ENCODE data around the gene EBLN2. TPM values are rescaled to one million over a fixed set of nuclear protein-coding genes. Genes with fewer than 3 reads are reported as not detected.
"Not testable (repeated sequence)": the region's sequence is repeated elsewhere in the genome, so short reads cannot be mapped to it uniquely, and the experiment has no call there.

EBLN2 gene
- polyA plus RNA-seq, 4 donors = 2.1 to 4.3 (median 3.3) TPM

- DNase-seq (ENCODE audit: low read depth in 4 of 4, low spot score in 3 of 4) = no peak
Measured at GRCh38 chr3:73056845-73057150, 4.7 kb upstream of the EBLN2 start.

DNA sequence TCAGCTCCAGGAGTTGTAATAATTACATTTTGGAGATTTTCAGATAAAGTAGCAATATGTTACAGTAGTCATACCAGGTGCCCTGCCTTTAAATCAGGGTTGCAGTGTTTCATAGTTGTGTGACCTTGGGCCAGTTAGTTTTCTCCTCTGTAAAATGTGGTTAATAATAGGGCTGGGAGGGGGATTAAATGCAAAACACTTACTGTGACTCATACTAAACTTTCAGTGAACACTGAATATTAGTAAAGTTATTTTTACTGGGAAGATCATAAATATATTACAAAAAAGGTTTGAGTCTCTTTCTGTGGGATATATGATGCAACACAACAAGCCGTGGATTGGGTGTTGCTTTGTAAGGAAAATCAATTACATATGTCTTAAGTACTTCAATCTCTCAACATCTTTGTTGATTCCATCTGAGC is 1.1 kb upstream of the EBLN2 start:
- DNase-seq (ENCODE audit: low read depth in 4 of 4, low spot score in 3 of 4) = no peak

GRCh38 chr3:73066243-73066642 is 4.8 kb downstream of the EBLN2 start:
- not testable (repeated sequence) for DNase-seq (ENCODE audit: low read depth in 4 of 4, low spot score in 3 of 4)

DNA sequence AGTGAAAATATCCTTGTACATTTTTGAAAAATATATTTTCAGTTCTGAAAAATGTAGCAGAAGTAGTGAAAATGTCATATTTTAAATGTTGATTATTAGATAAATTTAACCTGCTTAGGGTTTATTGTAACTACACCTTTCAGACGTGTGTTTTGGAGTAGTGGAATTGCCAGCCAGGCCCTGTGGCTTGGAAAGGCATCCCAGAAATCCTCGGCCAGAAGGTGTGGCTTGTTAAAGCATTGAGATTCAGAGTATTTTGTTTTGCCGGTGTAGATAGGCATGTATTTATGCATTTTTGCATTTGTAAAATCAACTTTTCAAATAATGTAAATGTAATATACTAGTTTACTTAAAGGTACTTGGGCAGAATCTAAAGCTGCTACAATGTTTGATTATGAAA is 7.0 kb downstream of the EBLN2 start:
- DNase-seq (ENCODE audit: low read depth in 4 of 4, low spot score in 3 of 4) = no peak

DNA sequence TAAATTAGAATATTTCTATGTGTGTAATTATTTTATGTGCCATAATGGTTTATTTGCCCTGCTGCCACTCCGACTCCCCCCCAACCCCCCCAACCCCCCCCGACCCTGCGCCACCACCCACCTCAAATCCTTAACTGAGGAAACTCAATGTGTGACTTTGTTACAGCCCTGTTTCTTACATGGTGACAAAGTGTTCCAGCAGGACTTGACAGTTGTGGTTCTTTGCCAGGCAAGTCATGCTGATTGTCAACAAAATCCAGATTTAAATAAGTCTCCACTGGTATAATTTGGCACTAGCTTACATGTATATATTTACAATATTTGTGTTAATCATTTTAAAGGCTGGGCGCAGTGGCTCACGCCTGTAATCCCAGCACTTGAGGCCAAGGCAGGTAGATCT is 7.7 kb downstream of the EBLN2 start:
- DNase-seq (ENCODE audit: low read depth in 4 of 4, low spot score in 3 of 4) = no peak

DNA sequence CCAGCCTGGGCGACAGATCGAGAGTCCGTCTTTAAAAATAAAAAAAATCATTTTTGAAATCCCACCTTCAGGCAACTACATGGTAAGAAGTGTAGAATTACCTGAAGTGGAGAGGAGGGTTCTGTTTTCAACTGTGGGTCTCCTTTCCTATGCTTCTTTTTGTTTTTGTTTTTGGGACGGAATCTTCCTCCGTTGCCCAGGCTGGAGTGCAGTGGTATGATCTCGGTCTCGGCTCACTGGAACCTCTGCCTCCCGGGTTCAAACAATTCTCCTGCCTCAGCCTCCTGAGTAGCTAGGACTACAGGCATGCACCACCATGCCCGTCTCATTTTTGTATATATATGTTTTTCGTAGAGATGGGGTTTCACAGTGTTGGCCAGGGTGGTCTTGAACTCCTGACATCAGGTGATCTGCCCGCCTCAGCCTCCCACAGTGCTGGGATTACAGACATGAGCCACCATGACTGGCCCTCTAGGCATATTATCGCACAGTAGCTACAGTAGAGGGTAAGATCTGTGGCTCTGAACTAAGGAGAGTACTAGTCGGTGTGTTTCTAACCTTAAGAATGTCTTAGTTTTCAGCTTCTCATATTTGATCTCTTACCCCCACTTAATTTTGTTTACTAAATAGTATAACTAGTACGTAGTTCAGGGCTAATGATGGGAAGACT is 8.5 kb downstream of the EBLN2 start:
- DNase-seq (ENCODE audit: low read depth in 4 of 4, low spot score in 3 of 4) = no peak

DNA sequence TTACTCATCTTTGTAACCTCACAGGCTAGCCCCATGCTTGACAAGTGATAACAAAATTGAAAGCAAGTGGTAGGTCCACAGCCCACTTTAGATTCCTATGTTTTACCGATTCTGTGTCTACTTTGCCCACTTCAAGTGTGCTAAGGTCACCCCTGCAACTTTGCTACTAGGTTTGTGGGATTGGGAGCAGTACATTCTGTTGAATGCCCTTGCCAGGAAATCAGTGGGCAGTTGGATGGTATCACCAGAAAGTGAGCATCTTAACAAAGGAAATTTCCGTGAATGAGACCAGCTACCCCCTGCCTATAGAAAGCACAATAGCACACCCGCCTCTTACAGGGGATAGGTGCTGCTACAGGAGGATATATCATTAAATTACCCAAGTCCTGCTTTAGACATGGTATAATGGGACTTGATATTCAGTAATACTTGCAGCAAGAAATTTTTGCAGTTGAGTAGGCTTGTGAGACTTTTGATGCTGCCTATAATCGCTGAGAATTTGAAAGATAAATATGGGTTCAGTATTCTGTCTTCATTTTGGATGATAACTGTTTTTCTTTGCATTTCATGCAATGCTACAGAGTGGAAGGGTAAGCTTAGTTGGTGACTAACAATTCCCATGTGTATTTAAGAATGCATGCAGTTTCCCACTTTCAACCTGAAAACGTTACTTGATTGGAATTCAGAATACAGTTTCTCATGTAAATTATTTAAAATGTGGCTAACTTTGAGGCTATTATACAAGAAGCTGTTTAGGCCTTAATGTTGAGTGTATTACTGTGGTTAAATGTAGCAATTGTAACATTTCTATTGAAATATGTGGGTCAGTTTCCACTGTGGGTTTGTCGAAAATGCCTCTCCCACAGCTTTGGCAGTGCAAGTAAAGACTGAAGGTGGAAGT is 9.5 kb downstream of the EBLN2 start:
- no peak for DNase-seq (ENCODE audit: low read depth in 4 of 4, low spot score in 3 of 4)

DNA sequence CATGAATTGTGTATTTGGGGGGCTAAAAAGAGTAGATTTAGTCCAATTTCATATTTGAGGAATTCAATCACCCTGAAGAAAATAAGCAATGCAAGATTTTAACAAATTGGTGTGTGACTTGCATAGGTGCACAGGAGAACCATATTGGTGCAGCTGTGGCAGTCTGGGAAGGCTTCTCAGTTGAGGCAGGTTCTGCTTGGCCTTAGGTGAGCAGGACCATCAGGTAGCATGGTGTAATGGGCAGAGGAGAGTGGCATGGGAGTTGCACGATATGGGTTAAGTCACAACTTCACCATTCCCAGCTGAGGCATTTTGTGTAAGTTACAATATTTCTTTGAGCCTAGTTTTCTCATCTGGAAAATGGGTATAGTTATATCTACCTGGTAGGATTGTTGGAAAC is 10.5 kb downstream of the EBLN2 start:
- no peak for DNase-seq (ENCODE audit: low read depth in 4 of 4, low spot score in 3 of 4)

- no peak for DNase-seq (ENCODE audit: low read depth in 4 of 4, low spot score in 3 of 4)
Measured at GRCh38 chr3:73072634-73073033, 11.2 kb downstream of the EBLN2 start.

DNA sequence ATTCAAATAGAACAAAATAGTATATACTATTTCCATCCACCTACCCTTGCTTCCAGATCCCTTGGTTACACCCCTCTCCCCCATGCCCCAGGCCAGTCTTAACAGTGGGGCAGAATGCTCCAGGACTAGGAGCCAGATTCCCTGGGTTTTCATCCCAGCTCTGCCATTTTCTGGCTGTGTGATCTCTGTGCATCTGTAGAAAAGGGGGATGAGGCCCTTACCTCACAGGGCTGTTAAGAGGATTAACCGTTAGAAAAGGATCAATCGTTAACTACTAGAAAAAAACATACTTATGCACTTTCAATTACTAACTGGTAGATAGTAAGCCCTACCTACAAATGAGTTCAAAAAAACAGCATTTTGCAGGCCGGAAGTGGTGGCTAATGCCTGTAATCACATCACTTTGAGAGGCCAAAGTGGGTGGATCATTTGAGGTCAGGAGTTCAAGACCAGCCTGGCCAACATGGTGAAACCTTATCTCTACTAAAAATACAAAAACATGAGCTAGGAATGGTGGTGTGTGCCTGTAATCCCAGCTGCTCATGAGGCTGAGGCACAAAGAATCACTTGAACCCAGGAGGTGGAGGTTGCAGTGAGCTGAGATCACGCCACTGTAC is 11.7 kb downstream of the EBLN2 start:
- DNase-seq (ENCODE audit: low read depth in 4 of 4, low spot score in 3 of 4) = no peak

- DNase-seq (ENCODE audit: low read depth in 4 of 4, low spot score in 3 of 4) = no peak
Measured at GRCh38 chr3:73074781-73075180, 13.3 kb downstream of the EBLN2 start.

- DNase-seq (ENCODE audit: low read depth in 4 of 4, low spot score in 3 of 4) = no peak
Measured at GRCh38 chr3:73080216-73080966, 18.9 kb downstream of the EBLN2 start.

GRCh38 chr3:73081140-73081539 is 19.7 kb downstream of the EBLN2 start:
- DNase-seq (ENCODE audit: low read depth in 4 of 4, low spot score in 3 of 4) = no peak

DNA sequence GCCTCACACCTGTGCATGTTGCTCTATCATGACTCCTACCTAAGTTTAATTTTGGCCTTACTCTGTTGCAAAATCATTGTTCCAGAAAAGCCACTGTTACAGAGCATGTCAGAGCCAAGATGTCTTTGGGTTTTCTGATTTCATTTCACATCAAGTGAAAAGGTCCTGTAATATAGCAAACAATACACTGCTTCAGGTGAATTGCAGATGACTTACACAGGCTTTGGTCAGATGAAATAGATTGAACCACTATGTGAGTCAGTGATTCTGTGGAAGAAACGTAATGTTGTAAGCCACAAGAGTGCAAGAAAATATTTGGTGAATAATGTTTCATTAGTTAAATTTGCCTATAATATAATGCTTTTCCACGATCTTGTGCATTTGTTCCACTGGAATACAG is 22.7 kb downstream of the EBLN2 start:
- no peak for DNase-seq (ENCODE audit: low read depth in 4 of 4, low spot score in 3 of 4)

GRCh38 chr3:73086071-73086494 is 24.6 kb downstream of the EBLN2 start:
- peak in 2 of 4 donors; percentile 22 to 33 for DNase-seq (ENCODE audit: low read depth in 4 of 4, low spot score in 3 of 4)

GRCh38 chr3:73094129-73094528 is 32.7 kb downstream of the EBLN2 start:
- no peak for DNase-seq (ENCODE audit: low read depth in 4 of 4, low spot score in 3 of 4)

GRCh38 chr3:73094951-73095350 is 33.5 kb downstream of the EBLN2 start:
- DNase-seq (ENCODE audit: low read depth in 4 of 4, low spot score in 3 of 4) = no peak

DNA sequence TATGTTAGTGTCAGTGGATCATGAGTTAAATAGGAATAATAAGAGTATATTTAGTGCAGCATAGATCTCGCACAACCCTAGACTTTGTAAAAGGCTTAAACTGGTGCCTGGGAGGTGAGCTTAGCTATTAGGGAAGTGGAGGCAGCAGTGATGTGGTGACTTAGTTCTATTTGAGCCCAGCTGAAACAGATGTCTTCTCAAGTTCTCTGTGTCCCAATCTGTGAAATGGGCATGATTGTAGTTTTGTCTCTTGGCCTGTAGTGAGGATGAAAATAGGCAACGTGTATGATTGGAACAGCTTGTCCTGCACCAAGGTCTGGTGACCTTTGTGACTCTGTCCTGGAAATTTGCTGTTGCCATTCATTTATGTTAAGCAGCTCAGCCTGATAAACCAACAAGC is 34.7 kb downstream of the EBLN2 start:
- no peak for DNase-seq (ENCODE audit: low read depth in 4 of 4, low spot score in 3 of 4)

DNA sequence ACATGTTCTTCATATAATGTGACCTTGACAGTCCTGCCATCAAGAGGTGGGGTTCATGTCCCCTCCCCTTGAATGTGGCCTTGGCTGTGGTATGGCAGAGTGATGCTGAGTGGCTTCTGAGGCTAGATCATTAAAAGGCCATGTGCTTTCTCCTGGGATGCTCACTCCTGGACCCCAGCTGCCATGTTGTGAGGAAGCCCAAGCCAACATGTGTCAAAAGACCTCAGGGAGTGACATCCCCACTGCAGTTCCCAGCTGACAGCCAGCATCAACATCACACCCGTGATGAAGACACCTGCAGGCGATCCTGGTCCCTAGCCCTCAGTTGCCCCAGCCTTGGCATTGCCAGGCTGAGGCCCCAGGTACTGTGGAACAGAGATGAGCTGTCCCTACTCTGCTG is 36.6 kb downstream of the EBLN2 start:
- no peak for DNase-seq (ENCODE audit: low read depth in 4 of 4, low spot score in 3 of 4)

DNA sequence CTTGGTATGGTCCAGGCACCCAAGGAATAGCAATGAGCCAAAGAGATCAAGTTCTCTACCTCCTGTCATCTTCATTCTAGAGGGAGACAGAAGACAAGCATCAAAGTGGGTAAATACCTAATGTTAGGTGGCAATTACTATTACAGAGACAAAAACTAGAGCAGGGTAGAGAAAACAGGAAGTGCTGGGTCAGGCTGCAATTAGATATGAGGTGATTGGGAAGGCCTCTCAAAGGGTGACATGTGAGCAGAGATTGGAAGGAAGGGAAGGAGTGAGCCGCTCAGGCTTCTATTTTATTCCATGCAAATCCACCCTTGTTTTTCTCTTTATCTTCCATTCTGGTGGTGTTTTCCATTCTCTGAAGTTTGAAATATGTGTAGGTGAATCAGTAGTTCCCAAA is 37.4 kb downstream of the EBLN2 start:
- DNase-seq (ENCODE audit: low read depth in 4 of 4, low spot score in 3 of 4) = no peak
